Measurements from ENCODE around the gene KIFC1. TPM values are rescaled to one million over a fixed set of nuclear protein-coding genes. Genes with fewer than 3 reads are reported as not detected.

Gene KIFC1
- total and polyA plus RNA-seq, 9 of the 15 experiments (the other 6 are each of a cell fraction or from before 2014, with no cell fraction given): 1.3 to 95.2 (median 76.9) TPM

DNA sequence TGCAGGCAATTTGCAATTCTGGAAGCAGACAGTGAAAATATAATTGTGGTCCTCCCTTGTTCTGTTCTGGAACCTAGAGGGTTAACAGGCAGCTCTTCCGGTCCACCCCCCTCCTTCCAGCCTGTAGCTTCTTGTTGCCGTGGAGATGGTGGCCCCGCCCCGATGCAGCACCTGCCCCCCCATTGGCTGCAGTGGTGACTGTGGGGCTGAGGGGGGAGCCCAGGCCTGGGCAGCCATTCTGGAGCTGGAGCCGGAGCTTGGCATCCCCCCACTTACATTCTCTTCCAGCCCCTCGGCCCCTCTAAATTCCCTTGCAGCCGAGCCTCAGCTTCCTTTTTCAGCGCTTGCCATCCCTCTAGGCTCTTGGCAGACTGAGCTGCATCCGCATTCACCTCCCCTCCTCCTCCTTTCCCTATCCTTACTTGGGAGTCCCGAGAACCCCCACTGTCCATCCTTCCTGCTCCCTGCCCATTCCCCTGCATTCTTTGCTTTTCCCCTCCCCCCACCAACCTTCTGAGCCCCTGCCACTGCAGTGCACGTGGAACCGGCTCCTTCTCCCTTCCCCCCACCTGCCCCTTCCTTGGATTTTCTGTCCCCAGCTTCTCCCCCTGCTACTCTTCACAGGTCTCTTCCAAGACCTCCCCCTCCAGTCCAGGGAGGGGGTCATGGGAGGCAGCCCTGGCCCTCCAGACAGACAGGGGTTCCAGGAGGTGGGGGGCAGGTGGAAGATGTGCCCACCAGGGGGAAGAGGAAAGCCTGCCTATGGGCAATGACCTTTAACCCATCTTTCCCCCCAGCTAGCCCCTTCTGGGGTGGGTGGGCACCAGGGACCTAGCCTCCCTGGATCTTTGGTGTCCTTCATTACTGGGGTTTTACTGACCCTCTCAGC, 39.6 kb downstream of the KIFC1 start (continued):
- TF ChIP-seq, protein P1, sequence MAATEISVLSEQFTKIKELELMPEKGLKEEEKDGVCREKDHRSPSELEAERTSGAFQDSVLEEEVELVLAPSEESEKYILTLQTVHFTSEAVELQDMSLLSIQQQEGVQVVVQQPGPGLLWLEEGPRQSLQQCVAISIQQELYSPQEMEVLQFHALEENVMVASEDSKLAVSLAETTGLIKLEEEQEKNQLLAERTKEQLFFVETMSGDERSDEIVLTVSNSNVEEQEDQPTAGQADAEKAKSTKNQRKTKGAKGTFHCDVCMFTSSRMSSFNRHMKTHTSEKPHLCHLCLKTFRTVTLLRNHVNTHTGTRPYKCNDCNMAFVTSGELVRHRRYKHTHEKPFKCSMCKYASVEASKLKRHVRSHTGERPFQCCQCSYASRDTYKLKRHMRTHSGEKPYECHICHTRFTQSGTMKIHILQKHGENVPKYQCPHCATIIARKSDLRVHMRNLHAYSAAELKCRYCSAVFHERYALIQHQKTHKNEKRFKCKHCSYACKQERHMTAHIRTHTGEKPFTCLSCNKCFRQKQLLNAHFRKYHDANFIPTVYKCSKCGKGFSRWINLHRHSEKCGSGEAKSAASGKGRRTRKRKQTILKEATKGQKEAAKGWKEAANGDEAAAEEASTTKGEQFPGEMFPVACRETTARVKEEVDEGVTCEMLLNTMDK (IDR thresholded peaks at IDR 0.05; ENCODE audit: borderline replicate concordance, insufficient read depth, low read depth, low read length, poor library complexity, severe bottlenecking): no peak
- TF ChIP-seq E4F1 (CRISPR knock-in tag; IDR thresholded peaks at IDR 0.05; ENCODE audit: borderline replicate concordance) (no peak), NFRKB (IDR thresholded peaks at IDR 0.05; ENCODE audit: low read depth) (no peak), ZNF79 (CRISPR knock-in tag; IDR thresholded peaks at IDR 0.05; ENCODE audit: low read depth) (no peak), ZBTB7A (IDR thresholded peaks at IDR 0.05; ENCODE audit: borderline replicate concordance, control insufficient read depth, low read depth, low read length) (peak; percentile 38; the same call in 1 of the 2 replicates), SREBF1 (IDR thresholded peaks at IDR 0.05; ENCODE audit: borderline replicate concordance, low read depth, low read length) (no peak), FOSL1 (tag; conservative IDR thresholded peaks at IDR 0.05) (no peak), ZNF830 (CRISPR knock-in tag; IDR thresholded peaks at IDR 0.05) (no peak), RNF2 (IDR thresholded peaks at IDR 0.05) (0 out of 2 replicates have a peak, but pooled peaks have one; percentile 22), BCL6 (CRISPR knock-in tag; IDR thresholded peaks at IDR 0.05) (no peak)
- TF ChIP-seq, protein P2, sequence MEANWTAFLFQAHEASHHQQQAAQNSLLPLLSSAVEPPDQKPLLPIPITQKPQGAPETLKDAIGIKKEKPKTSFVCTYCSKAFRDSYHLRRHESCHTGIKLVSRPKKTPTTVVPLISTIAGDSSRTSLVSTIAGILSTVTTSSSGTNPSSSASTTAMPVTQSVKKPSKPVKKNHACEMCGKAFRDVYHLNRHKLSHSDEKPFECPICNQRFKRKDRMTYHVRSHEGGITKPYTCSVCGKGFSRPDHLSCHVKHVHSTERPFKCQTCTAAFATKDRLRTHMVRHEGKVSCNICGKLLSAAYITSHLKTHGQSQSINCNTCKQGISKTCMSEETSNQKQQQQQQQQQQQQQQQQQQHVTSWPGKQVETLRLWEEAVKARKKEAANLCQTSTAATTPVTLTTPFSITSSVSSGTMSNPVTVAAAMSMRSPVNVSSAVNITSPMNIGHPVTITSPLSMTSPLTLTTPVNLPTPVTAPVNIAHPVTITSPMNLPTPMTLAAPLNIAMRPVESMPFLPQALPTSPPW (CRISPR knock-in tag; IDR thresholded peaks at IDR 0.05): peak; percentile 93
